ENCODE results near the gene BMPR1B. TPM values are rescaled to one million over a fixed set of nuclear protein-coding genes. Genes with fewer than 3 reads are reported as not detected.

BMPR1B gene
- total RNA-seq, 1 experiment from 2014 or later = 0.35 TPM

GRCh38 chr4:95014068-95014467 is 256.3 kb downstream of the BMPR1B start:
- no peaks in the 10 kb centered on the region for H3K27me3 ChIP-seq (ENCODE audit: insufficient read depth, low read length)
- no peak overlapping the region for H3K23ac ChIP-seq (ENCODE audit: insufficient read length, low read depth, low read length)
- H2BK5ac ChIP-seq (ENCODE audit: insufficient read length, low read length) = no peak overlapping the region
- no peaks in the 10 kb centered on the region for H3K79me2 ChIP-seq (ENCODE audit: insufficient read depth, low read length)
- no peaks in the 10 kb centered on the region for H3K9me3 Mint-ChIP-seq
- no peak overlapping the region for H3K18ac ChIP-seq (ENCODE audit: insufficient read length, low read depth, low read length)
- no peaks in the 10 kb centered on the region for H3K27me3 Mint-ChIP-seq (ENCODE audit: low read depth)
- no peaks in the 10 kb centered on the region for H3K9me3 ChIP-seq (ENCODE audit: control insufficient read depth, low read depth, low read length)
- no peak overlapping the region for H4K5ac ChIP-seq (ENCODE audit: insufficient read length, low read depth, low read length)
- H2BK120ac ChIP-seq (ENCODE audit: low read depth, low read length, poor library complexity, severe bottlenecking) = no peak overlapping the region
- no peaks in the 10 kb centered on the region for H3K4me1 ChIP-seq (ENCODE audit: insufficient read depth, low read length)
- no peak overlapping the region for H3K14ac ChIP-seq (ENCODE audit: insufficient read depth, low read length)
- no peak overlapping the region for H2BK12ac ChIP-seq (ENCODE audit: insufficient read length, low read depth, low read length)
- H2BK20ac ChIP-seq (ENCODE audit: low read depth, low read length, poor library complexity, severe bottlenecking) = no peak overlapping the region
- no CpG with 5 or more reads among the region's 1 CpG for WGBS (ENCODE audit: extremely low coverage, insufficient read length, low lambda C conversion rate)
- no peak overlapping the region for H3K56ac ChIP-seq (ENCODE audit: insufficient read length, low read depth, low read length)
- peaks cover 2% of the 10 kb centered on the region in 2 experiments; a peak in 2 of 4 replicates for H3K4me1 Mint-ChIP-seq
- H2AFZ ChIP-seq (ENCODE audit: low read length) = no peak overlapping the region
- H3T11ph ChIP-seq (ENCODE audit: low read length) = no peak overlapping the region
- no peaks in the 10 kb centered on the region for H3K79me1 ChIP-seq (ENCODE audit: insufficient read depth, low read depth, low read length, poor library complexity, severe bottlenecking)
- H2AK5ac ChIP-seq (ENCODE audit: insufficient read length, low read length) = no peak overlapping the region
- no peak overlapping the region for H3K9ac ChIP-seq (ENCODE audit: extremely low read depth, insufficient read length, low read length)
- H4K8ac ChIP-seq (replicated peaks; ENCODE audit: insufficient read length, low read depth, low read length) = no peak overlapping the region
- H3K4me3 Mint-ChIP-seq = no peak overlapping the region
- no peak for DNase-seq
- no peaks in the 10 kb centered on the region for H3K23me2 ChIP-seq (ENCODE audit: insufficient read length, low read depth, low read length, poor library complexity, severe bottlenecking)
- no peak overlapping the region for H3K27ac Mint-ChIP-seq
- no peak overlapping the region for H3K4ac ChIP-seq (ENCODE audit: low read depth, low read length)
- no peak overlapping the region for H3K27ac ChIP-seq (ENCODE audit: insufficient read length, low read depth, low read length)
- H3K36me3 Mint-ChIP-seq (ENCODE audit: insufficient read depth in 1 of 3, low read depth in 3 of 3) = no peaks in the 10 kb centered on the region
- H2BK15ac ChIP-seq (ENCODE audit: low read depth, low read length) = no peak overlapping the region
- no peak for TF ChIP-seq CTCF (conservative IDR thresholded peaks at IDR 0.05)
- H4K20me1 ChIP-seq (ENCODE audit: control insufficient read depth, insufficient read depth, insufficient read length) = no peaks in the 10 kb centered on the region
- H4K91ac ChIP-seq (ENCODE audit: insufficient read length, low read depth, low read length) = no peak overlapping the region
- H3K4me2 ChIP-seq (ENCODE audit: insufficient read depth, insufficient read length, low read length) = no peak overlapping the region

Data from H9 (cell line).